K562 (cell line): ENCODE data around the gene SPIRE1.

Source experiments
- BCLAF1 ChIP-seq, 2 experiments: fragments of 450-650 bp in 1 of 2; IDR thresholded peaks; 2 replicates each; pipeline ENCODE4 v1.6.1; 2011 to 2017; ENCODE audit warnings: low read depth in 2 of 2, antibody characterized with exemption in 1 of 2, borderline replicate concordance in 1 of 2, low read length in 1 of 2, mild to moderate bottlenecking in 1 of 2, mixed read lengths in 1 of 2; ENCODE audit not compliant: control insufficient read depth in 1 of 2
- BDP1 ChIP-seq: IDR thresholded peaks from 3 replicates; pipeline ENCODE4 v1.6.1; 2011; ENCODE audit not compliant: insufficient read length, insufficient read depth
- RAD51 ChIP-seq: fragments of 450-650 bp; IDR thresholded peaks from 2 replicates; pipeline ENCODE4 v1.7.1; 2016; ENCODE audit warnings: low read depth, mild to moderate bottlenecking, borderline replicate concordance
- SAP30 ChIP-seq: fragments of 200-600 bp; sonication (generic); IDR thresholded peaks from 2 replicates; pipeline ENCODE4 v1.6.1; 2012; ENCODE audit warnings: borderline replicate concordance, low read depth, mild to moderate bottlenecking, moderate library complexity, low read length, control low read depth, inconsistent platforms; ENCODE audit not compliant: insufficient read depth, poor library complexity, severe bottlenecking
- SIX5 ChIP-seq, 2 experiments: IDR thresholded peaks; 2 replicates each; pipeline ENCODE4 v1.6.1; 2011; ENCODE audit warnings: low read length in 2 of 2, borderline replicate concordance in 1 of 2, low read depth in 1 of 2, mild to moderate bottlenecking in 1 of 2, moderate library complexity in 1 of 2; ENCODE audit not compliant: insufficient read depth in 1 of 2
- ZFX ChIP-seq: sonication (generic); formaldehyde crosslinking; IDR thresholded peaks from 2 replicates; pipeline ENCODE4 v1.8.0; 2022; ENCODE audit warnings: mild to moderate bottlenecking, missing genetic modification reagents, moderate library complexity
- ZNF740 ChIP-seq, 3 experiments: fragments of 200-800 bp in 1 of 3; sonication (Bioruptor generic) in 1 of 3; sonication (generic) in 1 of 3; formaldehyde crosslinking in 1 of 3; IDR thresholded peaks; 2 replicates each; pipeline versions ENCODE4 v1.6.1 to v1.8.0; 2016 to 2022; ENCODE audit warnings: mild to moderate bottlenecking in 2 of 3, missing compliant biosample characterization in 2 of 3, missing genetic modification characterization in 2 of 3, missing genetic modification reagents in 1 of 3
- TF ChIP-seq, protein P1 (sequence below): IDR thresholded peaks from 3 replicates; pipeline ENCODE4 v1.6.1; 2011; ENCODE audit warnings: borderline replicate concordance, mild to moderate bottlenecking, moderate library complexity; ENCODE audit not compliant: insufficient read length; ENCODE audit errors: extremely low read depth
- TF ChIP-seq, protein P2 (sequence below), 3 experiments: IDR thresholded peaks in 2 of 3; conservative IDR thresholded peaks in 1 of 3; 2 replicates each; pipeline ENCODE4 v1.5.1; 2011 to 2012; ENCODE audit warnings: low read length in 3 of 3, mild to moderate bottlenecking in 3 of 3, control low read depth in 2 of 3, improper control_type of control experiment in 1 of 3, inconsistent platforms in 1 of 3, low read depth in 1 of 3, mixed read lengths in 1 of 3, moderate library complexity in 1 of 3; ENCODE audit not compliant: insufficient read depth in 2 of 3

DNA sequence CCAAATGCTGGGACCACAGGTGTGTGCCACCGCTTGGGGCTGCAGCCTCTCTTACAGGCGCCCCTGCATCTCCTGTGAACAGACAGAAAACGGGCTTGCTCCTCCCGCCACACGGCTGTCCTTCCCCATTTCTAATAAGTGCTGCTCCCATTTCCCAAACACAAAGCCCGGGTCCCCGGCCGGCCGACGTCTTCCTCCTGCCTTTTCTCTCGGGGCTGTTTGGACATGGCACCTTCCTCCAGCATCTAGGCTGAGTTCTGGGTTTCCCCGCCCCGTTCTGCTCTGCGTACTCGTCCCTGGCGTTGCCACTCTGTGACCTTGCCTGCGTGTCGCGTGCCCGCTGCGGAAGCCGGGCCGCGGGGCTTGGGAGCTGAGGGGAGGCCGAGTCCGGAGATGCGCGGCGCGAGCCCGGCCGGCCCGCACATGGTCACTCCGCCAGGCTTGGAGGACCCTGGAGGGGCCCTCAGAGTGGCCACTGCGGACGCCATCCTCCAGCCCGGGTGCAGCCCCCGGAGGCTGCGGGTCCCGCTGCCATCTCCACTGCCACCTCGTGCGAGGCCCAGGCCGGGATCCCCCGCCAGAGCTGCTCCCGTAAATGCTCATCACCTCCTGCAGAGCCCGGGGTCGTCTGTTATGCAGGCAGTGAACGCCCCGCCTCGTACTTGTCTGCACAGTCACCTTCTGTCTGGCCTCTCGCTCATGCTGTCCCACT lies 223.9 kb downstream of the SPIRE1 start:
- TF ChIP-seq RAD51 (no peak), SAP30 (no peak), ZFX (CRISPR knock-in tag) (no peak), BDP1 (no peak), ZNF740 (CRISPR knock-in tag; IDR thresholded peaks at IDR 0.05) (no peak), ZNF740 (tag; IDR thresholded peaks at IDR 0.05) (no peak), SIX5 (IDR thresholded peaks at IDR 0.05; ENCODE audit: borderline replicate concordance in 1 of 2, insufficient read depth in 1 of 2, low read depth in 1 of 2, low read length in 2 of 2) (no peak), BCLAF1 (IDR thresholded peaks at IDR 0.05; ENCODE audit: borderline replicate concordance in 1 of 2, control insufficient read depth in 1 of 2, low read depth in 2 of 2, low read length in 1 of 2) (no peak)
- TF ChIP-seq, protein P1, sequence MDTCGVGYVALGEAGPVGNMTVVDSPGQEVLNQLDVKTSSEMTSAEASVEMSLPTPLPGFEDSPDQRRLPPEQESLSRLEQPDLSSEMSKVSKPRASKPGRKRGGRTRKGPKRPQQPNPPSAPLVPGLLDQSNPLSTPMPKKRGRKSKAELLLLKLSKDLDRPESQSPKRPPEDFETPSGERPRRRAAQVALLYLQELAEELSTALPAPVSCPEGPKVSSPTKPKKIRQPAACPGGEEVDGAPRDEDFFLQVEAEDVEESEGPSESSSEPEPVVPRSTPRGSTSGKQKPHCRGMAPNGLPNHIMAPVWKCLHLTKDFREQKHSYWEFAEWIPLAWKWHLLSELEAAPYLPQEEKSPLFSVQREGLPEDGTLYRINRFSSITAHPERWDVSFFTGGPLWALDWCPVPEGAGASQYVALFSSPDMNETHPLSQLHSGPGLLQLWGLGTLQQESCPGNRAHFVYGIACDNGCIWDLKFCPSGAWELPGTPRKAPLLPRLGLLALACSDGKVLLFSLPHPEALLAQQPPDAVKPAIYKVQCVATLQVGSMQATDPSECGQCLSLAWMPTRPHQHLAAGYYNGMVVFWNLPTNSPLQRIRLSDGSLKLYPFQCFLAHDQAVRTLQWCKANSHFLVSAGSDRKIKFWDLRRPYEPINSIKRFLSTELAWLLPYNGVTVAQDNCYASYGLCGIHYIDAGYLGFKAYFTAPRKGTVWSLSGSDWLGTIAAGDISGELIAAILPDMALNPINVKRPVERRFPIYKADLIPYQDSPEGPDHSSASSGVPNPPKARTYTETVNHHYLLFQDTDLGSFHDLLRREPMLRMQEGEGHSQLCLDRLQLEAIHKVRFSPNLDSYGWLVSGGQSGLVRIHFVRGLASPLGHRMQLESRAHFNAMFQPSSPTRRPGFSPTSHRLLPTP = no peak
- TF ChIP-seq, protein P2, sequence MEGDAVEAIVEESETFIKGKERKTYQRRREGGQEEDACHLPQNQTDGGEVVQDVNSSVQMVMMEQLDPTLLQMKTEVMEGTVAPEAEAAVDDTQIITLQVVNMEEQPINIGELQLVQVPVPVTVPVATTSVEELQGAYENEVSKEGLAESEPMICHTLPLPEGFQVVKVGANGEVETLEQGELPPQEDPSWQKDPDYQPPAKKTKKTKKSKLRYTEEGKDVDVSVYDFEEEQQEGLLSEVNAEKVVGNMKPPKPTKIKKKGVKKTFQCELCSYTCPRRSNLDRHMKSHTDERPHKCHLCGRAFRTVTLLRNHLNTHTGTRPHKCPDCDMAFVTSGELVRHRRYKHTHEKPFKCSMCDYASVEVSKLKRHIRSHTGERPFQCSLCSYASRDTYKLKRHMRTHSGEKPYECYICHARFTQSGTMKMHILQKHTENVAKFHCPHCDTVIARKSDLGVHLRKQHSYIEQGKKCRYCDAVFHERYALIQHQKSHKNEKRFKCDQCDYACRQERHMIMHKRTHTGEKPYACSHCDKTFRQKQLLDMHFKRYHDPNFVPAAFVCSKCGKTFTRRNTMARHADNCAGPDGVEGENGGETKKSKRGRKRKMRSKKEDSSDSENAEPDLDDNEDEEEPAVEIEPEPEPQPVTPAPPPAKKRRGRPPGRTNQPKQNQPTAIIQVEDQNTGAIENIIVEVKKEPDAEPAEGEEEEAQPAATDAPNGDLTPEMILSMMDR (IDR thresholded peaks at IDR 0.05 in 2 of 3, conservative IDR thresholded peaks at IDR 0.05 in 1 of 3; ENCODE audit: insufficient read depth in 2 of 3, low read depth in 1 of 3, low read length in 3 of 3) = no peak
